ENCODE results near the gene LCT. TPM values are rescaled to one million over a fixed set of nuclear protein-coding genes. Genes with fewer than 3 reads are reported as not detected.

Gene LCT
- polyA plus RNA-seq, 2 of the 4 experiments (the other 2 are of a cell fraction), result 0.04 TPM

- WGBS (ENCODE audit: missing lambda C conversion rate), result 88% methylated on average over 17 of the region's 17 CpGs
- CTCF ChIA-PET, result no interaction called here
Measured at GRCh38 chr2:135850892-135851668, 14.1 kb upstream of the LCT start.

GRCh38 chr2:135849087-135849486, 12.1 kb upstream of the LCT start:
- DNase-seq (ENCODE audit: low read depth in 1 of 2, low spot score in 1 of 2) (no peak), FAIRE-seq (no peak), ATAC-seq (no peak)
- Histone ChIP-seq H3K4me3 (no peak overlapping the region), H3K9me3 (no peaks in the 10 kb centered on the region), H3K4me1 (peaks cover 2% of the 10 kb centered on the region; the same call in 1 of the 3 replicates), H3K27ac (no peak overlapping the region), H3K4me2 (no peak overlapping the region)
- ChIA-PET CTCF (no interaction called here), POLR2A (no interaction called here)
- WGBS (ENCODE audit: missing lambda C conversion rate), result 91% methylated on average over 3 of the region's 3 CpGs
- TF ChIP-seq JUN (IDR thresholded peaks at IDR 0.05), result no peak
- no peak for TF ChIP-seq GATA3 (IDR thresholded peaks at IDR 0.05; ENCODE audit: borderline replicate concordance)
- no peak for TF ChIP-seq NR3C1 (IDR thresholded peaks at IDR 0.05)
- TF ChIP-seq SMC3 (IDR thresholded peaks at IDR 0.05), result no peak
- TF ChIP-seq EHF (CRISPR knock-in tag; IDR thresholded peaks at IDR 0.05), result no peak
- TF ChIP-seq ZSCAN20 (CRISPR knock-in tag; IDR thresholded peaks at IDR 0.05), result no peak
- no peak for TF ChIP-seq ELK1 (IDR thresholded peaks at IDR 0.05; ENCODE audit: low read depth, low read length)
- TF ChIP-seq RCOR1 (IDR thresholded peaks at IDR 0.05; ENCODE audit: low read depth, low read length), result no peak
- no peak for TF ChIP-seq JUNB (IDR thresholded peaks at IDR 0.05)
- no peak for TF ChIP-seq HOXA7 (CRISPR knock-in tag; IDR thresholded peaks at IDR 0.05)
- no peak for TF ChIP-seq HOXB5 (CRISPR knock-in tag; IDR thresholded peaks at IDR 0.05)
- no peak for TF ChIP-seq RAD21 (conservative IDR thresholded peaks at IDR 0.05 in 1 of 2, IDR thresholded peaks at IDR 0.05 in 1 of 2)
- TF ChIP-seq BCL3 (IDR thresholded peaks at IDR 0.05), result no peak
- TF ChIP-seq NFE2L2 (conservative IDR thresholded peaks at IDR 0.05; ENCODE audit: low read length), result no peak

More at GRCh38 chr2:135850892-135851668, 14.1 kb upstream of the LCT start:
- POLR2A ChIA-PET, result no interaction called here
- no peak overlapping the region for H3K4me2 ChIP-seq
- H3K27ac ChIP-seq, result no peak overlapping the region
- no peak for FAIRE-seq
- no peak for DNase-seq (ENCODE audit: low read depth in 1 of 2, low spot score in 1 of 2)
- H3K4me3 ChIP-seq, result no peak overlapping the region
- no peaks in the 10 kb centered on the region for H3K9me3 ChIP-seq
- TF ChIP-seq HOXA7 (CRISPR knock-in tag; IDR thresholded peaks at IDR 0.05) (no peak), SREBF2 (IDR thresholded peaks at IDR 0.05) (no peak), REST (IDR thresholded peaks at IDR 0.05) (no peak), TFCP2L1 (CRISPR knock-in tag; IDR thresholded peaks at IDR 0.05) (no peak), SMC3 (IDR thresholded peaks at IDR 0.05) (no peak), ZFP36 (IDR thresholded peaks at IDR 0.05; ENCODE audit: borderline replicate concordance, partially characterized antibody) (no peak), PHF8 (IDR thresholded peaks at IDR 0.05; ENCODE audit: borderline replicate concordance, low read depth) (no peak), HEYL (CRISPR knock-in tag; IDR thresholded peaks at IDR 0.05) (no peak), HES2 (IDR thresholded peaks at IDR 0.05) (no peak), USF2 (IDR thresholded peaks at IDR 0.05) (no peak), BHLHE40 (IDR thresholded peaks at IDR 0.05; ENCODE audit: low read depth, low read length) (no peak), FOSL2 (IDR thresholded peaks at IDR 0.05) (no peak), FOSL2 (CRISPR knock-in tag; IDR thresholded peaks at IDR 0.05) (no peak), HOXB13 (CRISPR knock-in tag; IDR thresholded peaks at IDR 0.05; ENCODE audit: low read depth) (no peak), FOSB (CRISPR knock-in tag; IDR thresholded peaks at IDR 0.05) (no peak), JUNB (IDR thresholded peaks at IDR 0.05) (no peak), E2F6 (IDR thresholded peaks at IDR 0.05; ENCODE audit: borderline replicate concordance, low read depth) (no peak), CHD2 (IDR thresholded peaks at IDR 0.05; ENCODE audit: low read length, partially characterized antibody) (no peak), CEBPB (IDR thresholded peaks at IDR 0.05) (no peak), HDAC2 (IDR thresholded peaks at IDR 0.05) (no peak)
- no peaks in the 10 kb centered on the region for H3K4me1 ChIP-seq
- ATAC-seq, result no peak
